ENCODE results near the gene SLC9A9. TPM values are rescaled to one million over a fixed set of nuclear protein-coding genes. Genes with fewer than 3 reads are reported as not detected.

SLC9A9 gene
- total RNA-seq, 4 donors from 2014 or later: 1.1 to 15.9 (median 9.7) TPM

DNA sequence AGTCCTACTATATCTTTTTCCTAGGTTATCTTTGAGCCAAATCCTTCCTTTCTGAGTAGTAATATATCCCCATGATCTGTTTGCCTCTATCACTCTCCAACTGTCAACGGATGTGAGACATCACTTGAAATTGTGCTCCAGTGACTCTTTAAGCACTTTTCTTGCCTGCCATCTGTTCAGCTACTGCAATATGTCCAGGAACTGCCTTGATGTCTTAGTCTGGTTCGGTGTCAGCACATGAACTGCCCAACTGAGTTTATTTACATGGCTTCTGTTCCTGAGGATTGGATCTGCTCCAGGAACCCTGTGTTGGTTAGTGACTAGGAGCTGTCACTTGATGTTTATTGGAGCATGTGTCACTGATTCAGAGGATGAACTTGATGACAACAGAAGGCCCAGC is 116.5 kb downstream of the SLC9A9 start:
- Histone ChIP-seq H3K4me3 (no peak overlapping the region), H3K9me3 (no peaks in the 10 kb centered on the region), H3K27me3 (no peaks in the 10 kb centered on the region), H3K27ac (no peak overlapping the region), H3K4me1 (peaks cover 0 to 9% (median 0%) of the 10 kb centered on the region in 4 donors), H3K36me3 (no peaks in the 10 kb centered on the region)
- TF ChIP-seq, protein P1, sequence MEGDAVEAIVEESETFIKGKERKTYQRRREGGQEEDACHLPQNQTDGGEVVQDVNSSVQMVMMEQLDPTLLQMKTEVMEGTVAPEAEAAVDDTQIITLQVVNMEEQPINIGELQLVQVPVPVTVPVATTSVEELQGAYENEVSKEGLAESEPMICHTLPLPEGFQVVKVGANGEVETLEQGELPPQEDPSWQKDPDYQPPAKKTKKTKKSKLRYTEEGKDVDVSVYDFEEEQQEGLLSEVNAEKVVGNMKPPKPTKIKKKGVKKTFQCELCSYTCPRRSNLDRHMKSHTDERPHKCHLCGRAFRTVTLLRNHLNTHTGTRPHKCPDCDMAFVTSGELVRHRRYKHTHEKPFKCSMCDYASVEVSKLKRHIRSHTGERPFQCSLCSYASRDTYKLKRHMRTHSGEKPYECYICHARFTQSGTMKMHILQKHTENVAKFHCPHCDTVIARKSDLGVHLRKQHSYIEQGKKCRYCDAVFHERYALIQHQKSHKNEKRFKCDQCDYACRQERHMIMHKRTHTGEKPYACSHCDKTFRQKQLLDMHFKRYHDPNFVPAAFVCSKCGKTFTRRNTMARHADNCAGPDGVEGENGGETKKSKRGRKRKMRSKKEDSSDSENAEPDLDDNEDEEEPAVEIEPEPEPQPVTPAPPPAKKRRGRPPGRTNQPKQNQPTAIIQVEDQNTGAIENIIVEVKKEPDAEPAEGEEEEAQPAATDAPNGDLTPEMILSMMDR (IDR thresholded peaks at IDR 0.05): no peak
- TF ChIP-seq POLR2A (IDR thresholded peaks at IDR 0.05) (no peak), POLR2AphosphoS5 (IDR thresholded peaks at IDR 0.05) (no peak), EP300 (IDR thresholded peaks at IDR 0.05; ENCODE audit: low read depth) (no peak)
- 67 to 86% methylated on average over 1 to 2 of the region's 2 CpGs for WGBS, 2 donors (ENCODE audit: low coverage in 1 of 2)
- DNase-seq: no peak
- in situ Hi-C loops (cut with MboI; ENCODE audit: low pct_ligation_motif_present in 1 of 4, low pct_unique_long_range_greater_than_20kb in 1 of 4, low sequenced_read_pairs in 3 of 4): no loop called here
- intact Hi-C loops (cut with DNase I; ENCODE audit: low total_unique reads): no loop called here

DNA sequence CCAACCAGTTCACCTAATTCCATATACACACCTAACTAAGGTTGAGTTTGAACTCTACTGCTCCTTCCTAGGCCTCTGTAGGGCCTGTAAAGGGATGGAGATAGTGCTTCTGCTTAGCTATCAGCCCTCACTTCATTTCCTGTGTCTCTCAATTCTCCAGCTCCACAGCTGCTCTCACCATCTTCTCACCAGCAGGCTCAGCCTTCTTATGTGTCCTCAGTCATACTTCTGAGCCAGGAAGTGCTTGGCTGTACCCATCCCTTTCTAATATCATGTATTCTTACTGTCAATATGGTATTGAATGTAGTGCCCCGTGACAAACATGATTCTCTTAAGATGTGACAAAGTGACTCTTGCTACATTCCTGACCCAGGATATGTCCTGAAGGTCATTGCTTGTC is 116.9 kb downstream of the SLC9A9 start:
- 86 to 100% methylated on average over 1 of the region's 1 CpG for WGBS, 2 donors (ENCODE audit: low coverage in 1 of 2)

DNA sequence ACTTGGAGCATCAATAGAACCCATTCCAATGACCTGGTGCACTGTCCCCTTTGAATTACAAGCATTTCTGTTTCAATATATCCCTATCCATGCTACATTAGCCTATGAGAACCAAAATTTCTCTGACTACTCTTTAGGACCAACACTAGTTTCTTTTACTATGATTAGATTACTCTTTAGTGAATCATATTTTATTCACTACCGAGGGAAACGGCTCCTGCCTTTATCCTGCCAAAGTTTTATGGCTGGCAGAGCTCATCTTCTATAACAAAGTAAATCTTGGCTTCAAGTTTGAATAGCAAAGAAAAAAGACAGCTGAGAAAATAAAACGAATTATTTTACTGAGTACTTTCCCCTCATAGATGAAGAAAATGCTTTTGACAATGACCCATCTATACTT is 120.9 kb downstream of the SLC9A9 start:
- in situ Hi-C loops (cut with MboI; ENCODE audit: low pct_ligation_motif_present in 1 of 4, low pct_unique_long_range_greater_than_20kb in 1 of 4, low sequenced_read_pairs in 3 of 4): no loop called here
- WGBS, 2 donors (ENCODE audit: low coverage in 1 of 2): 27 to 44% methylated on average over 3 of the region's 3 CpGs

More for the DNA sequence above, 116.9 kb downstream of the SLC9A9 start:
- peaks cover 0 to 9% (median 0%) of the 10 kb centered on the region in 4 donors for H3K4me1 ChIP-seq
- in situ Hi-C loops (cut with MboI; ENCODE audit: low pct_ligation_motif_present in 1 of 4, low pct_unique_long_range_greater_than_20kb in 1 of 4, low sequenced_read_pairs in 3 of 4): no loop called here
- no peak overlapping the region for H3K27ac ChIP-seq
- TF ChIP-seq POLR2A (IDR thresholded peaks at IDR 0.05): no peak
- no peak for TF ChIP-seq POLR2AphosphoS5 (IDR thresholded peaks at IDR 0.05)
- TF ChIP-seq, protein P1 (IDR thresholded peaks at IDR 0.05): no peak
- no peak for TF ChIP-seq EP300 (IDR thresholded peaks at IDR 0.05; ENCODE audit: low read depth)
- no peak for DNase-seq
- H3K27me3 ChIP-seq: no peaks in the 10 kb centered on the region
- H3K4me3 ChIP-seq: no peak overlapping the region
- H3K36me3 ChIP-seq: no peaks in the 10 kb centered on the region
- intact Hi-C loops (cut with DNase I; ENCODE audit: low total_unique reads): no loop called here
- H3K9me3 ChIP-seq: no peaks in the 10 kb centered on the region

DNA sequence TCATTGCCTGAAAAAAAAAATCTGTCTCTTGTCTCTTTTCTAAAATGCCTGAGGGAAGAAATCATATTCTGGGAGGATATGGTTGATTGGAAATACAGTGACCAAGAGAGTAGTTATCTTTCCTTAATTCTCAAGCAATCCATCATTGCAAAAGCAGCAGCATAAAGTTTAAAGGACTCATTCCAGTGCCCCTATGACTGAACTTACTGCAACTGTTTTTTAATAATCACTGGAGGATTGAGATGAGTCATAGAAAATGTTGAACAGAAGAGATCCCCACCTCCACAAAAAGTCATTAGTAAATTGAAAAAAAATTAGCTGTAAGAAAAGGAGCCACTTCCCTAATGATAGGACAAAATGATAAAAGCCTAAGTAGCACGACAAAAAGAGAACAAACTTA is 121.5 kb downstream of the SLC9A9 start:
- H3K27ac ChIP-seq: no peak overlapping the region
- intact Hi-C loops (cut with DNase I; ENCODE audit: low total_unique reads) (no loop called here), in situ Hi-C loops (cut with MboI; ENCODE audit: low pct_ligation_motif_present in 1 of 4, low pct_unique_long_range_greater_than_20kb in 1 of 4, low sequenced_read_pairs in 3 of 4) (no loop called here)
- DNase-seq: no peak
- TF ChIP-seq POLR2A (IDR thresholded peaks at IDR 0.05) (no peak), POLR2AphosphoS5 (IDR thresholded peaks at IDR 0.05) (no peak), EP300 (IDR thresholded peaks at IDR 0.05; ENCODE audit: low read depth) (no peak)
- TF ChIP-seq, protein P1 (IDR thresholded peaks at IDR 0.05): no peak
- no peak overlapping the region for H3K4me3 ChIP-seq
- H3K4me1 ChIP-seq: peaks cover 0 to 9% (median 0%) of the 10 kb centered on the region in 4 donors
- H3K9me3 ChIP-seq: no peaks in the 10 kb centered on the region
- H3K36me3 ChIP-seq: no peaks in the 10 kb centered on the region
- 45 to 57% methylated on average over 1 of the region's 1 CpG for WGBS, 2 donors (ENCODE audit: low coverage in 1 of 2)
- no peaks in the 10 kb centered on the region for H3K27me3 ChIP-seq

More for the DNA sequence above, 120.9 kb downstream of the SLC9A9 start:
- Histone ChIP-seq H3K27ac (no peak overlapping the region), H3K9me3 (no peaks in the 10 kb centered on the region), H3K4me1 (peaks cover 0 to 9% (median 0%) of the 10 kb centered on the region in 4 donors), H3K36me3 (no peaks in the 10 kb centered on the region), H3K27me3 (no peaks in the 10 kb centered on the region), H3K4me3 (no peak overlapping the region)
- intact Hi-C loops (cut with DNase I; ENCODE audit: low total_unique reads): no loop called here
- TF ChIP-seq POLR2A (IDR thresholded peaks at IDR 0.05) (no peak), POLR2AphosphoS5 (IDR thresholded peaks at IDR 0.05) (no peak), EP300 (IDR thresholded peaks at IDR 0.05; ENCODE audit: low read depth) (no peak)
- TF ChIP-seq, protein P1 (IDR thresholded peaks at IDR 0.05): no peak
- DNase-seq: no peak

Measured in transverse colon (tissue), 4 donors.